ENCODE data around the gene ATP13A3.
A peak's percentile ranks its signal among the peaks of the same experiment; 100 is the strongest.

ATP13A3 gene

GRCh38 chr3:194401346-194401745, 85.5 kb downstream of the ATP13A3 start:
- Histone ChIP-seq H3K9me3 (ENCODE audit: control insufficient read depth in 1 of 2, low read length in 2 of 2) (no peaks in the 10 kb centered on the region), H3K4me3 (ENCODE audit: low read depth in 1 of 2, low read length in 2 of 2) (no peak overlapping the region), H3K36me3 (ENCODE audit: control insufficient read depth in 1 of 2, insufficient read depth in 2 of 2, low read length in 2 of 2) (peaks cover 0 to 3% of the 10 kb centered on the region in 2 donors), H3K27me3 (ENCODE audit: low read depth, low read length) (peaks cover 9% of the 10 kb centered on the region), H3K4me1 (ENCODE audit: control insufficient read depth in 1 of 2, insufficient read depth in 2 of 2, low read length in 2 of 2) (peaks cover 0 to 15% of the 10 kb centered on the region in 2 donors), H3K27ac (ENCODE audit: low read length) (no peak overlapping the region)

GRCh38 chr3:194399874-194400411, 86.9 kb downstream of the ATP13A3 start:
- H3K9me3 ChIP-seq (ENCODE audit: control insufficient read depth in 1 of 2, low read length in 2 of 2) = no peaks in the 10 kb centered on the region
- H3K4me3 ChIP-seq (ENCODE audit: low read depth in 1 of 2, low read length in 2 of 2) = no peak overlapping the region
- no peaks in the 10 kb centered on the region for H3K36me3 ChIP-seq (ENCODE audit: control insufficient read depth in 1 of 2, insufficient read depth in 2 of 2, low read length in 2 of 2)
- peaks cover 9% of the 10 kb centered on the region for H3K27me3 ChIP-seq (ENCODE audit: low read depth, low read length)
- no peak overlapping the region for H3K27ac ChIP-seq (ENCODE audit: low read length)
- H3K4me1 ChIP-seq (ENCODE audit: control insufficient read depth in 1 of 2, insufficient read depth in 2 of 2, low read length in 2 of 2) = peaks cover 0 to 15% of the 10 kb centered on the region in 2 donors

- H3K36me3 ChIP-seq (ENCODE audit: control insufficient read depth in 1 of 2, insufficient read depth in 2 of 2, low read length in 2 of 2) = no peaks in the 10 kb centered on the region
- H3K4me1 ChIP-seq (ENCODE audit: control insufficient read depth in 1 of 2, insufficient read depth in 2 of 2, low read length in 2 of 2) = peaks cover 0 to 15% of the 10 kb centered on the region in 2 donors
- no peak within 1 kb of the TSS for H3K27ac ChIP-seq (ENCODE audit: low read length)
- H3K4me3 ChIP-seq (ENCODE audit: low read depth in 1 of 2, low read length in 2 of 2) = peak within 1 kb of the TSS; percentile 30 to 59
- H3K9me3 ChIP-seq (ENCODE audit: control insufficient read depth in 1 of 2, low read length in 2 of 2) = no peaks in the 10 kb centered on the region
- peaks cover 9% of the 10 kb centered on the region for H3K27me3 ChIP-seq (ENCODE audit: low read depth, low read length)
Observed at GRCh38 chr3:194399166-194399565, 87.6 kb downstream of the ATP13A3 start, which contains the start of gene GP5. TSS of gene GP5 (minus strand) at chr3:194399266. CDS start at chr3:194398282, 984 bp downstream.

- H3K4me3 ChIP-seq (ENCODE audit: low read depth in 1 of 2, low read length in 2 of 2) = peak overlapping the region; percentile 37 to 59
- H3K9me3 ChIP-seq (ENCODE audit: control insufficient read depth in 1 of 2, low read length in 2 of 2) = no peaks in the 10 kb centered on the region
- H3K36me3 ChIP-seq (ENCODE audit: control insufficient read depth in 1 of 2, insufficient read depth in 2 of 2, low read length in 2 of 2) = no peaks in the 10 kb centered on the region
- H3K27ac ChIP-seq (ENCODE audit: low read length) = no peak overlapping the region
- H3K27me3 ChIP-seq (ENCODE audit: low read depth, low read length) = peaks cover 9% of the 10 kb centered on the region
- H3K4me1 ChIP-seq (ENCODE audit: control insufficient read depth in 1 of 2, insufficient read depth in 2 of 2, low read length in 2 of 2) = peaks cover 0 to 15% of the 10 kb centered on the region in 2 donors
Observed at GRCh38 chr3:194397757-194398312, 89.0 kb downstream of the ATP13A3 start.

- Histone ChIP-seq H3K4me3 (ENCODE audit: low read depth in 1 of 2, low read length in 2 of 2) (peak overlapping the region; percentile 48 to 59), H3K9me3 (ENCODE audit: control insufficient read depth in 1 of 2, low read length in 2 of 2) (no peaks in the 10 kb centered on the region), H3K4me1 (ENCODE audit: control insufficient read depth in 1 of 2, insufficient read depth in 2 of 2, low read length in 2 of 2) (peaks cover 0 to 15% of the 10 kb centered on the region in 2 donors), H3K27ac (ENCODE audit: low read length) (no peak overlapping the region), H3K27me3 (ENCODE audit: low read depth, low read length) (peaks cover 9% of the 10 kb centered on the region), H3K36me3 (ENCODE audit: control insufficient read depth in 1 of 2, insufficient read depth in 2 of 2, low read length in 2 of 2) (no peaks in the 10 kb centered on the region)
Observed at GRCh38 chr3:194396859-194397756, 89.7 kb downstream of the ATP13A3 start.

- Histone ChIP-seq H3K27ac (ENCODE audit: low read length) (no peak overlapping the region), H3K27me3 (ENCODE audit: low read depth, low read length) (peaks cover 9% of the 10 kb centered on the region), H3K36me3 (ENCODE audit: control insufficient read depth in 1 of 2, insufficient read depth in 2 of 2, low read length in 2 of 2) (no peaks in the 10 kb centered on the region), H3K4me1 (ENCODE audit: control insufficient read depth in 1 of 2, insufficient read depth in 2 of 2, low read length in 2 of 2) (peaks cover 0 to 15% of the 10 kb centered on the region in 2 donors), H3K4me3 (ENCODE audit: low read depth in 1 of 2, low read length in 2 of 2) (peak overlapping the region; percentile 48 to 59), H3K9me3 (ENCODE audit: control insufficient read depth in 1 of 2, low read length in 2 of 2) (no peaks in the 10 kb centered on the region)
Observed at GRCh38 chr3:194396539-194396858, 90.3 kb downstream of the ATP13A3 start.

- Histone ChIP-seq H3K36me3 (ENCODE audit: control insufficient read depth in 1 of 2, insufficient read depth in 2 of 2, low read length in 2 of 2) (no peaks in the 10 kb centered on the region), H3K27me3 (ENCODE audit: low read depth, low read length) (peaks cover 9% of the 10 kb centered on the region), H3K27ac (ENCODE audit: low read length) (no peak overlapping the region), H3K4me3 (ENCODE audit: low read depth in 1 of 2, low read length in 2 of 2) (peak overlapping the region; percentile 48 to 59), H3K9me3 (ENCODE audit: control insufficient read depth in 1 of 2, low read length in 2 of 2) (peaks cover 0 to 2% of the 10 kb centered on the region in 2 donors), H3K4me1 (ENCODE audit: control insufficient read depth in 1 of 2, insufficient read depth in 2 of 2, low read length in 2 of 2) (peaks cover 0 to 15% of the 10 kb centered on the region in 2 donors)
Observed at GRCh38 chr3:194395778-194396538, 90.8 kb downstream of the ATP13A3 start.

- Histone ChIP-seq H3K4me3 (ENCODE audit: low read depth in 1 of 2, low read length in 2 of 2) (no peak overlapping the region), H3K9me3 (ENCODE audit: control insufficient read depth in 1 of 2, low read length in 2 of 2) (peaks cover 0 to 6% of the 10 kb centered on the region in 2 donors), H3K4me1 (ENCODE audit: control insufficient read depth in 1 of 2, insufficient read depth in 2 of 2, low read length in 2 of 2) (peaks cover 0 to 15% of the 10 kb centered on the region in 2 donors), H3K36me3 (ENCODE audit: control insufficient read depth in 1 of 2, insufficient read depth in 2 of 2, low read length in 2 of 2) (no peaks in the 10 kb centered on the region), H3K27ac (ENCODE audit: low read length) (no peak overlapping the region), H3K27me3 (ENCODE audit: low read depth, low read length) (peaks cover 9% of the 10 kb centered on the region)
Observed at GRCh38 chr3:194395212-194395611, 91.6 kb downstream of the ATP13A3 start.

GRCh38 chr3:194392576-194392975, 94.2 kb downstream of the ATP13A3 start:
- H3K27me3 ChIP-seq (ENCODE audit: low read depth, low read length) = peaks cover 6% of the 10 kb centered on the region

GRCh38 chr3:194390835-194391234, 96.0 kb downstream of the ATP13A3 start:
- Histone ChIP-seq H3K36me3 (ENCODE audit: control insufficient read depth in 1 of 2, insufficient read depth in 2 of 2, low read length in 2 of 2) (no peaks in the 10 kb centered on the region), H3K27ac (ENCODE audit: low read length) (no peak overlapping the region), H3K4me1 (ENCODE audit: control insufficient read depth in 1 of 2, insufficient read depth in 2 of 2, low read length in 2 of 2) (no peaks in the 10 kb centered on the region), H3K27me3 (ENCODE audit: low read depth, low read length) (no peaks in the 10 kb centered on the region), H3K4me3 (ENCODE audit: low read depth in 1 of 2, low read length in 2 of 2) (no peak overlapping the region), H3K9me3 (ENCODE audit: control insufficient read depth in 1 of 2, low read length in 2 of 2) (peaks cover 0 to 6% of the 10 kb centered on the region in 2 donors)

More at GRCh38 chr3:194392576-194392975, 94.2 kb downstream of the ATP13A3 start:
- Histone ChIP-seq H3K36me3 (ENCODE audit: control insufficient read depth in 1 of 2, insufficient read depth in 2 of 2, low read length in 2 of 2) (no peaks in the 10 kb centered on the region), H3K9me3 (ENCODE audit: control insufficient read depth in 1 of 2, low read length in 2 of 2) (peaks cover 0 to 6% of the 10 kb centered on the region in 2 donors), H3K4me3 (ENCODE audit: low read depth in 1 of 2, low read length in 2 of 2) (no peak overlapping the region), H3K4me1 (ENCODE audit: control insufficient read depth in 1 of 2, insufficient read depth in 2 of 2, low read length in 2 of 2) (peaks cover 0 to 12% of the 10 kb centered on the region in 2 donors), H3K27ac (ENCODE audit: low read length) (no peak overlapping the region)

GRCh38 chr3:194389269-194389668, 97.5 kb downstream of the ATP13A3 start:
- Histone ChIP-seq H3K27ac (ENCODE audit: low read length) (no peak overlapping the region), H3K4me1 (ENCODE audit: control insufficient read depth in 1 of 2, insufficient read depth in 2 of 2, low read length in 2 of 2) (no peaks in the 10 kb centered on the region), H3K9me3 (ENCODE audit: control insufficient read depth in 1 of 2, low read length in 2 of 2) (peaks cover 0 to 6% of the 10 kb centered on the region in 2 donors), H3K36me3 (ENCODE audit: control insufficient read depth in 1 of 2, insufficient read depth in 2 of 2, low read length in 2 of 2) (no peaks in the 10 kb centered on the region), H3K27me3 (ENCODE audit: low read depth, low read length) (no peaks in the 10 kb centered on the region), H3K4me3 (ENCODE audit: low read depth in 1 of 2, low read length in 2 of 2) (no peak overlapping the region)
